RPMI8226 (cell line): ENCODE data around the gene ZNRF1.
"Not testable (repeated sequence)": the region's sequence is repeated elsewhere in the genome, so short reads cannot be mapped to it uniquely, and the experiment has no call there.

Source experiments
- DNase-seq: peaks from one replicate; pipeline ENCODE4 v3.0.0-alpha.2; 2015

ZNRF1 gene

DNA sequence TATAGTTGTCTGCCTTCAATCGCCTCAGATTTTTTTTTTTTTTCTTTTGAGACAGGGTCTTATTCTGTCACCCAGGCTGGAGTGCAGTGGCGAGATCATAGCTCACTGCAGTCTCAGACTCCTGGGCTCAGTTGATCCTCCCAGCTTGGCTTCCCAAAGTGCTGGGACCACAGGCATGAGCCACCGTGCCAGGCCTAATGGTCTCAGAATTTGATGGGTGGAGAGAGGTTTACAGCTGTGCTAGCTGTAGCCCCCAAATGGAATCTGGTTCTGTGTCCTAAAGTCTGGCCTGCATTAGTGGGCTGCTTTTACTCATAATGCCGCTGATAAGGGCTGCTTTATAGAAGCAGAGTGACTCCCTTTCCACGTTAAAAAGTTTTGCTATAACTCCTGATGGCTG is 5.1 kb downstream of the ZNRF1 start:
- no peak for DNase-seq

DNA sequence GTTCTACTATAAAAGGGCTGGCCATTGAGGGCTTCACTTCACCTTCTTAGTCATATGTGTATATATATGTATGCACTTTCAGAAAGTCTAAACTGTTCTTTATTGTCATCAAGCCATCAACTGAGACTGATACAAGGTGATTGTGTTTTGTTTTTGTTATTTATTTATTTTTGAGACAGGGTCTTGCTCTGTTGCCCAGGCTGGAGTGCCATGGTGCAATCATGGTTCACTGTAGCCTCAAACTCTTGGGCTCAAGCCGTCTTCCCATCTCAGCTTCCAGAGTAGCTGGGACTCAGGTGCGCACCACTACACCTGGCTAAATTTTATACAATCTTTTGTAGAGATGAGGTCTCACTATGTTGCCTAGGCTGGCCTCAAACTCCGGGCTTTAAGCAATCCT is 5.6 kb downstream of the ZNRF1 start:
- no peak for DNase-seq

DNA sequence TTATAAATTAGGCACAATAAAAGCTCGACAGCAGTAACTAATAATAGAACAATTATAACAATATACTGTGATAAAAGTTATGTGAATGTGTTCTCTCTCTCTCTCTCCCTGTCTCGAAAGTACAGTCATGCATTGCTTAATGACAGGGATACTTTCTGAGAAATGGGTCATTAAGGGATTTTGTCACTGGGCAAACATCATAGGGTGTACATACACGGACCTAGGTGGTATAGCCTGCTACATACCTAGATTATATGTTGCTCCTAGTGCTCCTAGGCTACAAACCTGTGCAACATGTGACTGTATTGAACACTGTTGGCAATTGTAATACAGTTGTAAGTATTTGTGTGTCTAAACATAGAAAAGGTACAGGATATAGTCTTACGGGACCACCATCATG is 6.9 kb downstream of the ZNRF1 start:
- no peak for DNase-seq

DNA sequence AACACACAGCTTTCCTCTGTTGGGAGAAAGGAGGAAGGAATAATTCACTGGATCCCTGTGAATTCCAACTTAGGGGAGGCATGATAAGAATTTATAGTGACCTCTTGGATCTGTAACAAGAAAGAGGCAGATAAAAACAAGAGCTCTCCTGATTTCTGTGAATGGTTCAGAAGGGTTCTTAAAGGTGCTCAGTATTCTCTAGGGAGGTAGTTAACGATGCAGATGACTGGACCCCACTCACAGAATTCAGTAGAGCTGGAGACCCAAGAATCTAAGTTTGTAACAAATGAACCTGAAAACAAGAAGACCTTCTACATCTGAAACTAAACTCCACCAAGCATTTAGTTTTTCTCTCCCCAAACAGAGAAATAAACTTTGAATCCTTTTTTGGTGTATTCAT is 8.6 kb downstream of the ZNRF1 start:
- DNase-seq: no peak

DNA sequence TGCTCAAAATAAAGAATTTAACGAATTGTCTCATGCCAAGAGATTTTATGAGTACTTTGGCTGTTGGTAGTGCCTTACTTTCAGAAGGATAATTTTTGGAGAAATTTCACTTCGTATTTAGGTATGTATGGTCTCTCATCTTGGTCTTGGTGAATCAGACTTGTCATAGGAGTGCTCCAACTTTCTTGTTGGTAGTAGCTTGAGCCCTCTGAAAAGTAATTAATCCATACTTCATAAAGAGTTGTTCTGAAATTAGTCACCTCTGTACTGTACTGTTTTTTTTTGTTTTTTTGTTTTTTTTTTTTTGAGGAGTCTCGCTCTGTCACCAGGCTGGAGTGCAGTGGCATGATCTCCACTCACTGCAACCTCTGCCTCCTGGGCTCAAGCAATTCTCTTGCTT is 11.6 kb downstream of the ZNRF1 start:
- no peak for DNase-seq

DNA sequence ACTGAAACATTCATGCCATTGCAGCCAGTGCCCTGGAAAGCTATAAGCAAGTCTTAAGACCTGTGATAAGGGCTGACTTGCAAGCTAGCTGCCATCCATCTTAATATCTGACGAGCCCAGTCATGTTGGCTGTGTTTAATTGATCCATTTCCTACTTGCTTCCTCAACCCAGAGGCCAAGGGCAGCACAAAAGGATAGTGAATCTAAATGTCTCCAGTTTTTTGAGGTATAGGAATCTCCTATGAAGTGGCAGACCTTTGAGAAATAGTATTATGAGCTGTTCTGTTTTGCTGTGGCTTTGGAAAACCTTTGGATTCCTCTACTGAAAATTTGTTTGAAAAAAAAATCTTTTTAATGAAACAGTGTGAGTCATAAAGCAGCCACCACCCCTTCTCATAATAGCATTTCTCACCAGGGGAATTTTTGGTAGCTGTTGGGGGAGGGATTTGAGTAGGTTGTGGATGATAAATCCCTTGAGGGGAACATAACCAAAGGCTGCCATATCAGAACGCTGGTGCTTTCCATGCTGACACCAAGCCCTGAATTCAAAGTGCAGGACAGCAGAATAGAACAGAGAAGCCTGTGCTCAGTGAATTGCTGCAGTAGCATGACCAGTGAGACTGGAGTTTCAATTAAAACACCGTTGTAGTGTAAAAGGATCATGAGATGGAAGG is 12.9 kb downstream of the ZNRF1 start:
- DNase-seq: no peak

DNA sequence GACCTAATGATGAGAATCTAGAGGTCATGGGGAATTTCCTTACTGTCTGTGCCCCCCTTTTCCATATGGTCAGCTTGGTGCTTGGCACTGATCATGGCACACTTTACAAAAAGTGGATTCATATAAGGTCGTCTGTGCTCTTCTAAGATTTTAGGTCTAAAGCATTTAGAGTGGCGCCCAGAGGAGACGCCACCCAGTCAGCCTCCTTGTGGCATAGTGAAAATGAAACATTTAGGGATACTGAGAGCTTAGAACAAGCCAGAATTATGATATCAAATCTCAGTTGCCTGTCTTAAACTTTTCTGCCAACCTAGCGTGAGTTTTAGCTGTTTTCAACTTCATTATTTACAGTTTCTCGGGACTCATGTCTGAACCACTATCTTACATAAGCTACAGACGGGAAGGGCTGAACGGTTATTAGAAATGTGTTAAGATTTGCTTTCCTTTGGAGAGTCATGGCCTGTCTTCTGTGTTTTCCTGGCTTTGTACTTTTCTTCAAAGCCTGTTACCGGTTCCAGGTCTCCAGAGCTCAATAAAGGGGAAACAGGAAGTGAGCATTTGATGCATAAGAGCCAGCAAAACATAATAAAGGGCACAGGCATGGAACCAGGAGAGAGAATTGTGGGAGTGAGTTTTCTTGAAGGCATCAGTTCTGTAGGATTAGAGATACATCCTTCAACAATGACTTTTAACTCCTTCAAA is 13.7 kb downstream of the ZNRF1 start:
- no peak for DNase-seq

DNA sequence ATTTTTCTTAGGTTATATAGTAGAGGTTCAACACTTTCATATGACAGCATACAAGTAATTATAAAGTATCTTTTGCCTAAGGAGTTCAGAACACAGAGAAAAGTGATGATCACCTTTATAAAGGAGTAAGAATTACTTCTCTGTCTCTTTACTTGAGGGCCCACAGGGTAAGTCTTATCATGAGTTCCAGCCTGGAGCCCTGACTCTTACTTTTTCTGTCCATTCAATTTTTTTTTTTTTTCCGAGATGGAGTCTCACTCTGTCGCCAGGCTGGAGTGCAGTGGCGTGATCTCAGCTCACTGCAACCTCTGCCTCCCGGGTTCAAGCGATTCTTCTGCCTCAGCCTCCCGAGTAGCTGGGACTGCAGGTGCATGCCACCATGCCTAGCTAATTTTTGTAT is 14.3 kb downstream of the ZNRF1 start:
- DNase-seq: not testable (repeated sequence)

DNA sequence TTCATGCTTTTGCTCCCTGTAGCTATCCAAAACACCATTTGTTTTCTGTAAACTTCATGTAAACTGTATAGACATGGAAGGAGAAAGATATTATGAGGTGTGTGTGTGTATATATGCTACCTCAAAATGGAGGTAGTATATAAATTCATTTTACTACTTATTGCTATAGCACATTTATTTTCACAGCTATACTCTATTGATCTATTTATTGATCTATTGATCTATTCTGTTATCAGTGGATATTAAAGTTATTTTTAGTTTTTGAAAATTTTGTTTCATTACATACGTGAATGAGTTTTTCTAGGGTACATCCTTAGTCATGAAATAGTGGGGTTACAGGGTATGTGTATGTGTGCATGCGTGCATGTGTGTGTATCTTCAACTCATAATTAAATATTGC is 15.5 kb downstream of the ZNRF1 start:
- DNase-seq: no peak

DNA sequence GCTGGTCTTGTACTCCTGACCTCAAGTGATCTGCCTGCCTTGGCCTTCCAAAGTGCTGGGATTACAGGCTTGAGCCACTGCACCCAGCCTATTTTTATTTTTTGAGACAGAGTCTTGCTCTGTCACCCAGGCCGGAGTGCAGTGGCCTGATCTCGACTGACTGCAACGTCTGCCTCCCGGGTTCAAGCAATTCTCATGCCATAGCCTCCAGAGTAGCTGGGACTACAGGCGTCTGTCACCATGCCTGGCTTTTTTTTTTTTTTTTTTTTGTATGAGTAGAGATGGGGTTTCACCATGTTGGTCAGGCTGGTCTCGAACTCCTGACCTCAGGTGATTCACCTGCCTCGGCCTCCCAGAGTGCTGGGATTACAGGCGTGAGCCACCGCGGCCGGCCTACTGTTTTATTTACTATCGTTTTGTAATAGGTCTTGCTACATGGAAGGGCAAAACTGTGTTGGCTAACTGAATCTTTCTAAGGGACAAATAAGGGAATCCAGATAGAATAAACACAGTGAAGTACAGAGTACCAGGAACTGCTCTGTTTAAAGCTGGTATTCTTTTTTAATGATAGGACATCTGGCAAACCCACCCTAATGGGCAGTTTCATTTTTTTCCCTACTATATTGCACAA is 17.7 kb downstream of the ZNRF1 start:
- not testable (repeated sequence) for DNase-seq

DNA sequence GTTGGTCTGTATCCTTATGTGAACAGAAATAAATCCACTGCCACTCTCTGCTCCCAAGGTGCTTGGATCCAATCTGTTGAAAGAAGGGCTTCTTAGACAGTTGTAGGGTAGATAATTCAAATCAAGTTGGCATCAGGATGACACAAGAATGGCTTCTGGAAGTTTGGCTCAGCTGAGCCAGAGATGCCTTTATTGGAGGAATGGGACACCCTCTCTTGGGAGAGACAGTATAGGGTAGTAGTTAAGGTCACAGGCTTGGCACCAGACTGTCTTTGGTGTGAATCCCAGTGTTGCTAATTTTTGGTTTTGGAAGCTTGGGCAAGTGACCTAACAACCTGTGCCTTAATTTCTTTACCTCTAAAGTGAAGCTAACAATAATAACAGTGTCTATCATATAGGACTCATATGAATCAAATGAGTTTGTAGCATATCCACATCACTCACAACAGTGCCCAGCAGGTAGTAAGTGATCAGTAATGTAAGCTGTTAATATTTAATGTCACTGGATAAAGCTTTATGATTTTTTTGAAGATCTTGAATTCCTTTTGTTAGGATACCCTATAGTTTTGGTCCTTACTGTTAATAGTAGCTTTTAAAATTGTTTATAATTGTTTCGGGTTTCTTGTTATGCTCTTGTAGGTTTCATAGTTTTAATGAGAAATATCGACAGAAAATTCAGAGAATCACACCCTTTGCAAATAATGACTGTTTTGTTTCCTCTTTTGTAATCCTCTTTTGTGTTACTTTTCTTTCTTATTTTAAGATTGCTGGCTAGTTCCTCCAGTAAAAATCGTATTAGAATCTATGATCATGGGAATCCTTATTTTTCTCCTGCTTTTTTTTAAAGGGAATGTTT is 19.1 kb downstream of the ZNRF1 start:
- DNase-seq: no peak

DNA sequence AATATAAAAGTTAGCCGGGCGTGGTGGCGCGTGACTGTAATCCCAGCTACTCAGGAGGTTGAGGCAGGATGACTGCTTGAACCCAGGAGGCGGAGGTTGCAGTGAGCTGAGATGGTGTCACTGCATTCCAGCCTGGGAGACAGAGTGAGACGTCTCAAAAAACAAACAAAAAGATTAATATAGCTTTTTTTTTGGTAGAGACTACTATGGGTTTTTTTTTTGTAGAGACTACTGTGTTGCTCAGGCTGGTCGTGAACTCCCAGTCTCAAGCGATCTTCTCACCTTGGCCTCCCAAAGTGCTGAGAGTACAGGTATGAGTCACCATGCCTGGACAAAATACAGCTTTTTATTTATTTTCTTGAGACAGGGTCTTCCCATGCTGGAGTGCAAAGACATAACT is 20.2 kb downstream of the ZNRF1 start:
- no peak for DNase-seq

DNA sequence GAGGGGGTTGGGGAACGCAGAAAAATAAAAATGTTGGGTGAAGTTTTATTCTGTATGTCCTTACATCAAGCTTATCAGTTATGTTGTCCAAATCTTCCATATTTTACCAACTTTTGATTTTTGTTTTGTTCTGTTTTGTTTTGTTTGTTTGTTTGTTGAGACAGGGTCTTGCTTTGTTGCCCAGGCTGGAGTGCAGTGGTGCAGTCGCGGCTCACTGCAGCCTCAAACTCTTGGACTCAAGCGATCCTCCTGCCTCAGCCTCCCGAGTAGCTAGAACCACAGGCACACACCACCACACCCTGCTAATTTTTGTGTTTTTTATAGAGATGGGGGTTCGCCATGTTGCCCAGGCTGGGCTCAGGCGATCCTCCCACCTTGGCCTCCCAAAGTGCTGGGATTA is 20.8 kb downstream of the ZNRF1 start:
- DNase-seq: no peak

DNA sequence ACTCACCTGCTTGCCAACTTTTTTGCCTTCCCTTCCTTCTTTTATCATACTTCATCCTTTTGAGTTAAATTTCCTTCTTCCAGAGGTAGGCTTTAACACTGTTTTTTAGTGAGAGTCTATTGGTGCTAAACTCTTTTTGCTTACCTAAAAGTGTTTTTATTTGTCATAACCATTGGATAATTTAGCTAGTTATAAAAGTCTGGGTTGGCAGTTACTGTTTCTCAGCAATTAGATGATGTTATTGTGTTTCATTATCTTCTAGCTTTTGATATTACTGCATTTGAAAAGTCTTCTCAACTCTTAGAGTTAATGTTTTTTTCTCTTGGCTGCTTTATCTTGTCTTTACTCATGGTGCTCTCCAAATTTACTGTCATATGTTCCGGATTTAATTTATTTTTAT is 22.6 kb downstream of the ZNRF1 start:
- no peak for DNase-seq

DNA sequence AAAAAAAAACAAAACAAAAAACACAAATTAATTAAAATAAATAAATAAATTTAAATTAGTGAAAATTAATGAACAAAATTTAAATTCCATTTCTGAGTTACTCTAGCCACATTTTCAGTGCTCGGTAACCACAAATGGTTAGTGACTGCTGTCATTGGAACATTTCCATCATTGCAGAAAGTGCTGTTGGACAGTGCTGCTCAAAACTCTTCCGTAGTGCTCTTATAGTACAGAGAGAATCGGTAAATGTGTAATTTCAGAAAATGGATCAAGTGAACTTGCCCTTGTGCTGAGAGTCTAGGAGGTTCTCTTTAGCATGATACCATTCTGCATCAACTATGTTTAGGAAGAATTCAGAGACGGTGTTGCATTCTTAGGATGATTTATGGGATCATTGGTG is 23.7 kb downstream of the ZNRF1 start:
- DNase-seq: no peak

DNA sequence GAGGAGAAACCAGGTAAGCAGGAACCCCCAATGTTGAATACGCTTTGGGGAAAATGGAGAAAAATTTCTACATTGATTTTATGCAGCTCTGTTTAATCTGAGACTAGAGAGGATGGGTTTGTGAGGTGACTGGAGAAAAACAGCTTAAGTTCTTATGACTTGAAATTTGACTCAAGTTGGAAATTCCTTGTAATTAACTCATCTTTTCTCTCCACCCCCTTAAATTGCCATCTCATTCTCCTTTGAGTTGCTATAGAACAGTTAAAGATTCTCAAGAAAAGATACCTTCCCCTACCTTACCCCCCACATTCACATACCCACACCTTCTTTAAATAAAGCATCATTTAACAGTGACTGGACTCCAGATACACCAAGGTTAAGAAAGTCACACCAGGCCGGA is 24.2 kb downstream of the ZNRF1 start:
- no peak for DNase-seq

DNA sequence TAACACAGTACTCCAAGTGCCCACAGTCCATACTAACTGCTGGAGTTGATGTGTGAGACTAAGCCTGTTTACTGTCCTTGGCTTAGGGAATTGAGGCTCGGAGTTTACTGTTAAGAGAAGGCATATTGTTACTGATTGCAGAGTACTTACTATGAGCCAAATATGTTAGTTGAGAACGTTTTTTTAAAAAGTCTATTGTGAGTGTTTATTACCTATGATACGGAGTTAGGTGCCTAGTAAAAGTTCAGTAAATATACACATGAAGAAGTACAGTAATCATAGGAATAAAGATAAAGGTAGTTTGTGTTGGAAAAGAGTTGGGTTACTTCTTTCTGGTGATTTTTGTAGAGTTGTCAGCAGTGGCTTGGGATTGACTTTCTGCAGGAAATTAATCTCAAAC is 25.4 kb downstream of the ZNRF1 start:
- DNase-seq: no peak

DNA sequence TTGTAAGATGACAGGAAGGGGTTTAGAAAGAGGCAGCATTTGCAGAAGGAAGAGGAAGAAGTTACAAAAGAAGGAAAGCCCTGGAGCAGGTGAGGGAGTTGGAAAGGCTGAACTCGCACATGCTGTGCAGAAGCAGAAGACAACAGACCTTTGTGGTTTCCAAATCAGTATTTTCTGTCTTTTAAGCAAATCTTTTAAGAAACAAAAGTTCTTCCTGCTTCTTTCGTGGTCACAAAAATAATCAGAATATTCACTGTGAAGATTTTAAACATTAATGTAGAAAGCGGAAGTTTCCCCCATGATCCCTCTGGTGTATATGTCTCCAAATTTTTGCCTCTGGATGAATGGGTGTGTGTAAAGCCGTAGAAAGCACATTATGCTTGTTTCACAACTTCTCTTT is 25.8 kb downstream of the ZNRF1 start:
- no peak for DNase-seq

DNA sequence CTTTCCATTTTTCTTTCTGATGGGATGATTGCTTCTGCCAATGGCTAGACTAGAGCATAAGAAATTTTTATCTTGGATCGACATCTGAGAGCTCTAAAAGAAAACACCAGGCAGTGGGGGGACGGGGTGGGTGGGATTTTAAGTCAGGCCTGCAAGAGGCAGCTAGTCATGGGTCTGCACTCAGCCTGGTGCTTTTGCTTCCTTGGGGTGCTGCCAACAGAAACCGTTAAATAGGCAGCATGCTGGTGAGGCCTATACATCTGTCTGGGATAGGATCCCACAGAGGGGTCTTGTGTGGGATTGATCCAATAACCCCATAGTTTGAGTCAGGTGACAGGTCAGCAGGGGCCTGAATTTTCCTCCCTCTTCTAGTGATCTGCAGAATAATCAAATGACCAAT is 26.9 kb downstream of the ZNRF1 start:
- no peak for DNase-seq

DNA sequence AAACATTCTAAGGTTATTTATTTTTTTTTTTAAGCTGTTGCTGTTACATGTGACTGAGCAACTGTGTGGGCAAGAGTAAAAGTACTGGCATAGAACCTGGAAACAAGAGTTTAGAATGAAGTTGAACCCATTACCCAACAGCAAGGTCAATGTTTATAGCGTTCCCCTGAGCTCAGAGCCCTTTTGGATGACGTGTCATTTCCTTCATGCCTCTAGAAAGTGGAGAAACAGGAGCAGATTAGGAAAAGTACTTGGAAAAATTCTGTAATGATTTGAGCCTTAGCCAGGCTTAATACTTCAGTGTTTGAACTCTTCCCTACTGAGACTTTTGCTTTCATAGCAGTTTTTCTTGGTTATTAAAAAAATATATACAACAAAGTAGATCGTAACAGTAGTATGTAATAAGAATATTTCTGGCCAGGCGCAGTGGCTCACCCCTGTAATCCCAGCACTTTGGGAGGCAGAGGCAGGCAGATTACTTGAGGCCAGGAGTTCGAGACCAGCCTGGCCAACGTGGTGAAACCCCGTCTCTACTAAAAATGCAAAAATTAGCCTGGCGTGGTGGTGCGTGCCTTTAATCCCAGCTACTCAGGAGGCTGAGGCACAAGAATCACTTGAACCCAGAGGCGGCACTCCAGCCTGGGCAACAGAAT is 27.5 kb downstream of the ZNRF1 start:
- not testable (repeated sequence) for DNase-seq

DNA sequence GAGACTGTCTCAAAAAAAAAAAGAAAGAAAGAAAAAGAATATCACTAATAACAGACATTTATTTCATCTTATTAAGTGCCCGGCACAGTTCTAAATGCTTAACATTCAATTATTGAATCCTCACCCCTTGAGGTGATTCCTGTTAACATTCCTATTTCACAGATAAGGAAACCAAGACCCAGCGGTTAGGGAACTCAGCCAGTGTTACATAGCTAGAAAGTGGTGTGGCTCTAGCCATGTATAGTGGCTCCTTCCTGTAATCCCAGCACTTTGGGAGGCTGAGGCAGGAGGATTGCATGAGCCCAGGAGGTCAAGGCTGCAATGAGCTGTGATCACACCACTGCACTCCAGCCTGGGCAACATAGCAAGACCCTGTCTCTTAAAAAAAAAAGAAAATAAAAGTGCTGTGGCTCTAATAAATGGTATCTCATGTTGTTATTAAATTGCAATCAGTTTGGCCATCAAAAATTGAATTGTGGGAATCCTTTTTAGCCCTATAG is 28.1 kb downstream of the ZNRF1 start:
- DNase-seq: no peak

DNA sequence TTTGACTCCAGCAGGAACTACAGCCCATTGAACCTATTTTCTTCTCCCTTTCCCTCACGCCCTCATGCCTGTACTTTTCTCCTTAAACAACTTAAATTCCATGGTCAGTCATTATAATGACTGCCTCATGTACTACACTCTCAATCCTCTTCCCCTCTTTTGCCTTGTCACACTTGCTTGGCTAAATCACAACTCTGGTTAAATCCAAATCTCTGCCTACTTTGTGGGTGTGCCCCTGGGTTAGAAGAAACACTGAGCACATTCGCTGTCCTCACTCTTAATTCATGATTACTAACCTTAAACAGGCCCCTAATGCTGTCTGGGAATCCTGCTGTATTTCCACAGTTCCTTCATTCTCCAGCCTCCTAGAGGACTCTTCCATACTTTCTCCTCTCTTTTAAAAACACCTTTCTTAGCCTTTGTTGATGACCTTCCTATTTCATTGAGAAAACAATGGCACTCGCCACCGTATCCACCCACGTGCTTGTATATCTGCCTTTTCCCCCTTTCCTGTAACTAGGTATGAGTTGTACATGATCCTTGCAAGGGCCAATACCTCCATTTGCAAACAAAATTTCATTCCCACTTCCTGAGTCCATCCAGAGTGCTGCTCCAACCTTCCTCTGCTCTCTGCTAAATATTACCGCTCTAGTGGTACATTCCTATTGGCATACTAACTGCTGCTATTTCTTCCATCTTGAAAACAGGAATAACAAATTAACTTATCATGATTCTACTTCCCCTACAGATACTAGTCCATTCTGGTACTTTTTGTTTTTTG is 28.9 kb downstream of the ZNRF1 start:
- DNase-seq: no peak
